Stimulated activated CD8-positive, alpha-beta memory T cell treated with anti-CD3 and anti-CD28 coated beads, Interleukin-7, amount 100 ng/mL, for 24 hours (primary cell): ENCODE measurements around the gene RNF13.

Experiments
- DNase-seq: peaks from one replicate; pipeline ENCODE4 v3.0.0-alpha.2; 2020; ENCODE audit warnings: low read depth

The RNF13 gene

GRCh38 chr3:149998946-149999345 lies 185.9 kb downstream of the RNF13 start:
- DNase-seq, result no peak

GRCh38 chr3:149999421-149999820 lies 186.4 kb downstream of the RNF13 start:
- no peak for DNase-seq

- DNase-seq, result no peak
These were observed 187.6 kb downstream of the RNF13 start for GRCh38 chr3:150000641-150001040.

- DNase-seq, result no peak
These were observed 192.5 kb downstream of the RNF13 start for GRCh38 chr3:150005243-150006112.

- DNase-seq, result no peak
These were observed 193.8 kb downstream of the RNF13 start for GRCh38 chr3:150006794-150007193.
